Measurements from ENCODE around the gene PHLPP1. TPM values are rescaled to one million over a fixed set of nuclear protein-coding genes. Genes with fewer than 3 reads are reported as not detected.

The PHLPP1 gene
- total RNA-seq, 4 donors from 2014 or later = 28.1 to 56.6 (median 37.1) TPM

GRCh38 chr18:62732617-62733016, 17.3 kb downstream of the PHLPP1 start:
- DNase-seq (ENCODE audit: low spot score in 2 of 2) = no peak
- Histone ChIP-seq H3K4me3 (no peak overlapping the region), H3K36me3 (no peaks in the 10 kb centered on the region)

DNA sequence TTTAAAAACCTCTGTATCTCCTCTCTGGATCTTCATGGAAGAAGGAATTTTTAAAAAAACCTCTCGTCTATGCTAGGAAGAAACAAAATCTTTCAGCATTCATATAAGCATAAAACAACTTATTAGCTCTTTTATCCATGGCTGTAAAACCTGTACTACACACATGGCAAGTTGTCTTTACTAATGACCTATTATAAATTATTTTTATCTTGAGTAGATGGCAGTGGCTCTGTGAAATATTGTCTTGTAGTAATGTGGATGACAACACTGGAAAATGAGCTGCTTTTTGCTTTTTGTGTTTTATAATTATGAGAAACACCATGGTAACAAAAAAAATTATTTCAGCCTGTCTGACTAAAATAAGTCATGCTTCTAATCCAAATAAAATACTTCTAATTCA, 18.9 kb downstream of the PHLPP1 start:
- Histone ChIP-seq H3K36me3 (no peaks in the 10 kb centered on the region), H3K27ac (no peak overlapping the region), H3K4me1 (peaks cover 5% of the 10 kb centered on the region), H3K9me3 (peaks cover 4% of the 10 kb centered on the region), H3K27me3 (no peaks in the 10 kb centered on the region), H3K4me3 (no peak overlapping the region)
- 48% methylated on average over 1 of the region's 1 CpG for WGBS
- no peak for TF ChIP-seq POLR2A (IDR thresholded peaks at IDR 0.05)
- DNase-seq (ENCODE audit: low spot score in 2 of 2) = no peak

More at GRCh38 chr18:62732617-62733016, 17.3 kb downstream of the PHLPP1 start:
- 85% methylated on average over 1 of the region's 1 CpG for WGBS
- H3K27me3 ChIP-seq = no peaks in the 10 kb centered on the region
- H3K27ac ChIP-seq = no peak overlapping the region
- H3K9me3 ChIP-seq = peaks cover 4% of the 10 kb centered on the region
- peaks cover 5% of the 10 kb centered on the region for H3K4me1 ChIP-seq
- no peak for TF ChIP-seq POLR2AphosphoS5 (IDR thresholded peaks at IDR 0.05)
- TF ChIP-seq, protein P1, sequence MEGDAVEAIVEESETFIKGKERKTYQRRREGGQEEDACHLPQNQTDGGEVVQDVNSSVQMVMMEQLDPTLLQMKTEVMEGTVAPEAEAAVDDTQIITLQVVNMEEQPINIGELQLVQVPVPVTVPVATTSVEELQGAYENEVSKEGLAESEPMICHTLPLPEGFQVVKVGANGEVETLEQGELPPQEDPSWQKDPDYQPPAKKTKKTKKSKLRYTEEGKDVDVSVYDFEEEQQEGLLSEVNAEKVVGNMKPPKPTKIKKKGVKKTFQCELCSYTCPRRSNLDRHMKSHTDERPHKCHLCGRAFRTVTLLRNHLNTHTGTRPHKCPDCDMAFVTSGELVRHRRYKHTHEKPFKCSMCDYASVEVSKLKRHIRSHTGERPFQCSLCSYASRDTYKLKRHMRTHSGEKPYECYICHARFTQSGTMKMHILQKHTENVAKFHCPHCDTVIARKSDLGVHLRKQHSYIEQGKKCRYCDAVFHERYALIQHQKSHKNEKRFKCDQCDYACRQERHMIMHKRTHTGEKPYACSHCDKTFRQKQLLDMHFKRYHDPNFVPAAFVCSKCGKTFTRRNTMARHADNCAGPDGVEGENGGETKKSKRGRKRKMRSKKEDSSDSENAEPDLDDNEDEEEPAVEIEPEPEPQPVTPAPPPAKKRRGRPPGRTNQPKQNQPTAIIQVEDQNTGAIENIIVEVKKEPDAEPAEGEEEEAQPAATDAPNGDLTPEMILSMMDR (IDR thresholded peaks at IDR 0.05) = no peak
- TF ChIP-seq POLR2A (IDR thresholded peaks at IDR 0.05) = no peak
- TF ChIP-seq EP300 (IDR thresholded peaks at IDR 0.05) = no peak

- Histone ChIP-seq H3K27ac (no peak overlapping the region), H3K27me3 (no peaks in the 10 kb centered on the region), H3K9me3 (peaks cover 4% of the 10 kb centered on the region), H3K4me1 (peaks cover 9% of the 10 kb centered on the region), H3K4me3 (no peak overlapping the region), H3K36me3 (no peaks in the 10 kb centered on the region)
- DNase-seq (ENCODE audit: low spot score in 2 of 2) = no peak
- 81% methylated on average over 1 of the region's 1 CpG for WGBS
- TF ChIP-seq POLR2AphosphoS5 (IDR thresholded peaks at IDR 0.05) (no peak), EP300 (IDR thresholded peaks at IDR 0.05) (no peak), POLR2A (IDR thresholded peaks at IDR 0.05) (no peak)
- TF ChIP-seq, protein P1 (IDR thresholded peaks at IDR 0.05) = no peak
These were observed 20.0 kb downstream of the PHLPP1 start for GRCh38 chr18:62735387-62735786.

DNA sequence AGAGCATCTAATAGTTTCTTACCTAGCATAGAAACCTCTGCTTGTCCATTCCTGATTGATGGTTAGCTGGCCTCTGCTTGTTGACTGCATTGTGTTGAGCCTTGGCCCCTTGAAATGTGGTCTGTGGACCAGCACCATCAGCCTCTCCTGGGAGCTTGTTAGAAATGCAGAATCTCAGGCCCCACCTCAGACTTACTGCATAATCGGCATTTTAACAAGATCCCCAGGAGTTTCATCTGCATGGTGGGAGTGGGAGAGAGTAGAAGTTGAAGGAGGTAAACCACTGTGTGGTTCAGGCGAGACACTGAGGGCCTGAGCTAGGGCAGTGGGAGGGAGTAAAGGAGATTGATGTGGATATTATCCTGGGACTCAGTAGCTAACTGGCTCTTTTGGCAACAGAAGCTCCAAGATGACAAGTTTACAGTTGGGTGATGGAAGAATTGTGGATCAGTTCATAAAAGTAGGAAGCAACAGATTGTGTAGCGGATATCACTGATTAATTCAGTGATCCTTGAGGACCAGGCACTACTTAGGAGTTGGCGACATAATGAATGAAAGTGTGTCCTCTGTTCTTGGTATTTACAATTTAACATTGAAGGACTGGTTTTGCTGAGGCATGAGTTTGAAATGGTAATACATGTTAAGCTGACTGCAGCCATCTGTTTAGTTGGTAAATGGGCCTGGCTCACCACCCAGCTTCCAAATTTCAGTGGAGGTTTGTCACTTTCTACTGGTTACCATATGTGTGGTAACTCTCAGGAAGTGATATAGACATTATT, 20.9 kb downstream of the PHLPP1 start:
- Histone ChIP-seq H3K9me3 (peaks cover 4% of the 10 kb centered on the region), H3K27ac (no peak overlapping the region), H3K27me3 (no peaks in the 10 kb centered on the region), H3K4me1 (peaks cover 18% of the 10 kb centered on the region), H3K36me3 (no peaks in the 10 kb centered on the region), H3K4me3 (no peak overlapping the region)
- WGBS = 98% methylated on average over 4 of the region's 4 CpGs
- DNase-seq (ENCODE audit: low spot score in 2 of 2) = no peak
- TF ChIP-seq EP300 (IDR thresholded peaks at IDR 0.05) (no peak), POLR2A (IDR thresholded peaks at IDR 0.05) (no peak), POLR2AphosphoS5 (IDR thresholded peaks at IDR 0.05) (no peak)
- TF ChIP-seq, protein P1 (IDR thresholded peaks at IDR 0.05) = no peak

- no peaks in the 10 kb centered on the region for H3K27me3 ChIP-seq
- TF ChIP-seq EP300 (IDR thresholded peaks at IDR 0.05) (no peak), POLR2A (IDR thresholded peaks at IDR 0.05) (no peak), POLR2AphosphoS5 (IDR thresholded peaks at IDR 0.05) (no peak)
- TF ChIP-seq, protein P1 (IDR thresholded peaks at IDR 0.05) = no peak
- WGBS = 82% methylated on average over 6 of the region's 6 CpGs
- H3K4me3 ChIP-seq = no peak overlapping the region
- H3K9me3 ChIP-seq = peaks cover 3% of the 10 kb centered on the region
- H3K4me1 ChIP-seq = peaks cover 24% of the 10 kb centered on the region
- no peaks in the 10 kb centered on the region for H3K36me3 ChIP-seq
- DNase-seq (ENCODE audit: low spot score in 2 of 2) = no peak
- no peak overlapping the region for H3K27ac ChIP-seq
These were observed 22.0 kb downstream of the PHLPP1 start for GRCh38 chr18:62737241-62737873.

All from suprapubic skin (tissue), 4 donors.